Peyer's patch (tissue), 4 donors: ENCODE results near the gene ALDOB. TPM values are rescaled to one million over a fixed set of nuclear protein-coding genes. Genes with fewer than 3 reads are reported as not detected.

Source experiments
- DNase-seq, 3 donors: peaks; one replicate each; pipeline ENCODE4 v3.0.0-alpha.2; 2017 to 2019
- H3K27ac ChIP-seq, 4 donors: fragments of 200-600 bp; sonication (generic); one replicate each; pipeline ENCODE4 v1.5.1; 2016 to 2019
- H3K27me3 ChIP-seq, 2 donors: fragments of 200-600 bp; sonication (generic); one replicate each; pipeline ENCODE4 v1.5.1; 2019
- H3K36me3 ChIP-seq, 3 donors: fragments of 200-600 bp; sonication (generic); one replicate each; pipeline ENCODE4 v1.5.1; 2016 to 2019
- H3K4me1 ChIP-seq, 4 donors: fragments of 200-600 bp; sonication (generic); one replicate each; pipeline ENCODE4 v1.5.1; 2016 to 2019
- H3K4me3 ChIP-seq, 4 donors: fragments of 200-600 bp; sonication (generic); 1 replicate in 3 of 4; 2 replicates in 1 of 4; pipeline ENCODE4 v1.5.1; 2016 to 2019; ENCODE audit warnings: mild to moderate bottlenecking in 1 of 4
- H3K9me3 ChIP-seq, 4 donors: fragments of 200-600 bp; sonication (generic); one replicate each; pipeline ENCODE4 v1.5.1; 2016 to 2019; ENCODE audit warnings: mild to moderate bottlenecking in 1 of 4
- POLR2A ChIP-seq, 2 donors: fragments of 450-650 bp; IDR thresholded peaks; one replicate each; pipeline ENCODE4 v1.5.1; 2017; ENCODE audit warnings: antibody characterized with exemption in 2 of 2, mild to moderate bottlenecking in 2 of 2, moderate library complexity in 2 of 2
- total RNA-seq, 4 donors: library from RNA; depleted of rRNA; stranded (reverse); fragments of >200 nt; gene quantifications; one replicate each; pipeline ENCODE4 v1.1.0, GENCODE V29; 2016
- TF ChIP-seq, protein P1 (sequence below), 6 experiments: fragments of 450-650 bp in 4 of 6; fragments of 200-600 bp in 2 of 6; sonication (generic) in 1 of 6; IDR thresholded peaks; one replicate each; pipeline ENCODE4 v1.5.1; 2017 to 2019; ENCODE audit warnings: antibody characterized with exemption in 6 of 6, mild to moderate bottlenecking in 3 of 6, moderate library complexity in 1 of 6

Gene ALDOB
- total RNA-seq, 4 donors from 2014 or later: 852 to 11,538 (median 10,067) TPM

DNA sequence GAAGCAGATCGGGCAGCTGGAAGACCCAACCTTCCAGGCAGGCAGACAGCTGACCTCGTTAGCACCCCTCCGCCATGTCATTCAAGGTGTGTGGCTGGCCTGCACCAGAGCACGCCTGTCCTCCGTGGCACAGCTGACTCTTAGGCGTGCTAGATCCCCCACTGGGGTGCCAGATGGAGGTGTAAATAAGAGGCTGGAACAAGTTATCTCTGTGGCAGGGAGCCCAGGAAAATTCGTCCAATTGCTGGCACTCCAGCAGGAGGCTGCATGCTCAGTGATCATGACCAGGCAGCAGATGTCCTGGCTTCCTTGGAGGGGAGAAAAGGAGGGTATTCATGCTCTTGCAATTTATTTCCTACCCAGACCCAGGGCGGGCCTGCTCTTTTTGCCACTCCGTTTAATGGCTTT is 7.8 kb upstream of the ALDOB start:
- peak in 2 of 3 donors; percentile 75 to 86 for DNase-seq
- Histone ChIP-seq H3K27me3 (no peaks in the 10 kb centered on the region), H3K4me3 (peak overlapping the region in 1 of 4 donors; percentile 14), H3K9me3 (no peaks in the 10 kb centered on the region), H3K27ac (peak overlapping the region in 3 of 4 donors; percentile 23 to 92 (median 90)), H3K4me1 (peaks cover 0 to 10% (median 0%) of the 10 kb centered on the region in 4 donors), H3K36me3 (no peaks in the 10 kb centered on the region)
- TF ChIP-seq, protein P1, sequence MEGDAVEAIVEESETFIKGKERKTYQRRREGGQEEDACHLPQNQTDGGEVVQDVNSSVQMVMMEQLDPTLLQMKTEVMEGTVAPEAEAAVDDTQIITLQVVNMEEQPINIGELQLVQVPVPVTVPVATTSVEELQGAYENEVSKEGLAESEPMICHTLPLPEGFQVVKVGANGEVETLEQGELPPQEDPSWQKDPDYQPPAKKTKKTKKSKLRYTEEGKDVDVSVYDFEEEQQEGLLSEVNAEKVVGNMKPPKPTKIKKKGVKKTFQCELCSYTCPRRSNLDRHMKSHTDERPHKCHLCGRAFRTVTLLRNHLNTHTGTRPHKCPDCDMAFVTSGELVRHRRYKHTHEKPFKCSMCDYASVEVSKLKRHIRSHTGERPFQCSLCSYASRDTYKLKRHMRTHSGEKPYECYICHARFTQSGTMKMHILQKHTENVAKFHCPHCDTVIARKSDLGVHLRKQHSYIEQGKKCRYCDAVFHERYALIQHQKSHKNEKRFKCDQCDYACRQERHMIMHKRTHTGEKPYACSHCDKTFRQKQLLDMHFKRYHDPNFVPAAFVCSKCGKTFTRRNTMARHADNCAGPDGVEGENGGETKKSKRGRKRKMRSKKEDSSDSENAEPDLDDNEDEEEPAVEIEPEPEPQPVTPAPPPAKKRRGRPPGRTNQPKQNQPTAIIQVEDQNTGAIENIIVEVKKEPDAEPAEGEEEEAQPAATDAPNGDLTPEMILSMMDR (IDR thresholded peaks at IDR 0.05): no peak
- peak in 1 of 2 donors; percentile 62 for TF ChIP-seq POLR2A (IDR thresholded peaks at IDR 0.05)

DNA sequence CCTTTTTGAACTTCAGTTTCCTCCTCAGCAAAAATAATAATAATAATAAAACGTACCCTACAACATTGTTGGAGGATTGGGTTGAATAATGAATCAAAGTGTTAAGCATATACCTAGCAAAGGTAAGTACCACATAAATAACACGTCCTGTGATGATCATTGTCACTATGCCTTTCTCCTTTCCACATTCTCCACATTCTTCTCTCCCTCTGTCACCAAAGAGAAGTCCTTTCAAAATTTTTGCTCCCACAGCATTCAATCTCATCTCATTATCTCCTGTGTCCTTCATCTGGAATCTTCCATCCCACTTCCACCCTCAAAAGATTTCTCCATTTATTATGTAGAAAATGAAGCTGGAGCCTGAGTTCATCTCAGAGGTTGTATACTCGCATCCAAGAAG is 7.2 kb upstream of the ALDOB start:
- TF ChIP-seq, protein P1 (IDR thresholded peaks at IDR 0.05): no peak
- no peak for TF ChIP-seq POLR2A (IDR thresholded peaks at IDR 0.05)
- peak overlapping the region in 2 of 4 donors; percentile 14 to 53 for H3K4me3 ChIP-seq
- no peaks in the 10 kb centered on the region for H3K9me3 ChIP-seq
- H3K27ac ChIP-seq: peak overlapping the region in 3 of 4 donors; percentile 23 to 92 (median 90)
- no peaks in the 10 kb centered on the region for H3K36me3 ChIP-seq
- no peaks in the 10 kb centered on the region for H3K27me3 ChIP-seq
- no peak for DNase-seq
- H3K4me1 ChIP-seq: peaks cover 0 to 14% (median 0%) of the 10 kb centered on the region in 4 donors

DNA sequence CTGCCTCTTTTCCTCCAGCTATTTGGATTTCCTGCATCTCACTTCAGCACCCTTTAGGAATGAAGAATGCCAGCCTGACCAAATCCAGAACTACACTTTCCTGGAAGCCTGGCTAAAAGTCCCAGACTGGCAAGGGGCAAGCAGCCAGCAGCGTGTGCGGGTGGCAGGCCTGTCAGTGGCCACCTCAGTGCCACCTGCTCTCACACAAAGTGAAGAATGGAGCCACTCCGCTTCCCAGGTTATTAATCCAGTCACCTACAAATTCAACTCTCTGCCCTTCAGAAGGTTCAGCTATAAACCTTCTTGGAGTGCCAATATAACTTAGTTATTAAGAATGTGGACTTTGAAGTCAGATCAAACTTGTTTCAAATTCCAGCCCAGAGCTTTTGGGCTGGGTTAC is 6.7 kb upstream of the ALDOB start:
- peak overlapping the region in 2 of 4 donors; percentile 43 to 53 for H3K4me3 ChIP-seq
- DNase-seq: no peak
- H3K27ac ChIP-seq: peak overlapping the region in 3 of 4 donors; percentile 68 to 92 (median 90)
- H3K27me3 ChIP-seq: no peaks in the 10 kb centered on the region
- H3K4me1 ChIP-seq: peaks cover 0 to 14% (median 0%) of the 10 kb centered on the region in 4 donors
- no peaks in the 10 kb centered on the region for H3K36me3 ChIP-seq
- no peaks in the 10 kb centered on the region for H3K9me3 ChIP-seq
- peak; percentile 63 to 83 for TF ChIP-seq POLR2A (IDR thresholded peaks at IDR 0.05)
- TF ChIP-seq, protein P1 (IDR thresholded peaks at IDR 0.05): no peak

DNA sequence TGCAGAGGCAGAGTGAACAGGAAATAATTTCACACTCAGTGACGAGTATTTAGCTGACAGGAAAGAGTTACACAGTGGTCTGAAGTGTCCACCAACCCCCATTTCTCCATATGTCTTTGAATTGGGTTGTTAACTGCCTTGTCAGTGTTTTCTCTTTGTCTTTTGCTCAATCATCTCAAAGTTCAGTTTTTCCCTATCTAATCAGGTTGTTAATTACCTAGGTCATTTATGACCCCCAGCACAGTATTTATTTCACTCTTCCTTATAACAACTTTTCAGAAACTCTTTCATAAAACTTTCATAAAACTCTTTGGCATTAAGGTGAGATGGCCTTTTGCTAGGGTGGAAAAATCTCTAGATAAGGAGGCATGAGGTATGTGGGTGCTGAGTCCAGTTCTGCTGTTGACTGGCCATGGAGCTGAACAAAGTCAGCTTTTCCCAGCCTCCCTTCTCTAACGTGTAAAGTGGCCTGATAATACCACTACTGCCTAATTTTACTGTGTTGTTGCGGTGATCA is 5.2 kb upstream of the ALDOB start:
- H3K36me3 ChIP-seq: no peaks in the 10 kb centered on the region
- H3K4me3 ChIP-seq: peak overlapping the region in 2 of 4 donors; percentile 43 to 53
- TF ChIP-seq, protein P1 (IDR thresholded peaks at IDR 0.05): no peak
- TF ChIP-seq POLR2A (IDR thresholded peaks at IDR 0.05): peak; percentile 50 to 87
- H3K27me3 ChIP-seq: no peaks in the 10 kb centered on the region
- no peaks in the 10 kb centered on the region for H3K9me3 ChIP-seq
- peaks cover 0 to 14% (median 0%) of the 10 kb centered on the region in 4 donors for H3K4me1 ChIP-seq
- peak in 1 of 3 donors; percentile 64 for DNase-seq
- H3K27ac ChIP-seq: peak overlapping the region in 3 of 4 donors; percentile 68 to 92 (median 90)

DNA sequence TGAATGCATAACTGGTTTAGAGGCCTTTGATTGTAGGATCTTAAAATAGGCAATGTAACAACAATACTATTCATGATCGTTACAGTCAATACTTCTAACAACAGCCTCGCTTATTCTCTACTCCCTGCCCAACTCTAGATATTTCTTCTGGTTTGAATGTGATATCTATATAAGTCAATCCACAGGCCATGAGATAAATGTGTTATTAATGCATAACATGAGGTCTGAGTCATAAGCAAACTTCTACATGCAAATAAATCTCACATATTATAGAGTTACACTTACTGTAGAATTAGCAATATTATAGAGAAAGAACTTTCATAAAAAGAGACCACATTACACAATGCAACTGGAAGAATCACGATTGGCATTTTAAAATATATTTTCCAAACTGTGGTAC is 2.9 kb upstream of the ALDOB start:
- no peak for DNase-seq
- H3K27ac ChIP-seq: peak overlapping the region in 3 of 4 donors; percentile 13 to 92 (median 90)
- TF ChIP-seq, protein P1 (IDR thresholded peaks at IDR 0.05): no peak
- TF ChIP-seq POLR2A (IDR thresholded peaks at IDR 0.05): no peak
- no peaks in the 10 kb centered on the region for H3K9me3 ChIP-seq
- H3K36me3 ChIP-seq: peaks cover 0 to 12% (median 0%) of the 10 kb centered on the region in 3 donors
- H3K4me3 ChIP-seq: no peak overlapping the region
- no peaks in the 10 kb centered on the region for H3K27me3 ChIP-seq
- H3K4me1 ChIP-seq: peaks cover 0 to 9% (median 0%) of the 10 kb centered on the region in 4 donors
